C4-2B (cell line): ENCODE data around the gene AUTS2.

Experiments used
- H3K27ac ChIP-seq: fragments of 450-650 bp; 2 replicates; pipeline ENCODE4 v1.5.1; 2017
- ZFX ChIP-seq: fragments of 450-650 bp; IDR thresholded peaks from 2 replicates; pipeline ENCODE4 v1.6.1; 2017
- TF ChIP-seq, protein P1 (sequence below): fragments of 450-650 bp; conservative IDR thresholded peaks from 2 replicates; pipeline ENCODE4 v1.5.1; 2017; ENCODE audit warnings: mild to moderate bottlenecking

The AUTS2 gene

DNA sequence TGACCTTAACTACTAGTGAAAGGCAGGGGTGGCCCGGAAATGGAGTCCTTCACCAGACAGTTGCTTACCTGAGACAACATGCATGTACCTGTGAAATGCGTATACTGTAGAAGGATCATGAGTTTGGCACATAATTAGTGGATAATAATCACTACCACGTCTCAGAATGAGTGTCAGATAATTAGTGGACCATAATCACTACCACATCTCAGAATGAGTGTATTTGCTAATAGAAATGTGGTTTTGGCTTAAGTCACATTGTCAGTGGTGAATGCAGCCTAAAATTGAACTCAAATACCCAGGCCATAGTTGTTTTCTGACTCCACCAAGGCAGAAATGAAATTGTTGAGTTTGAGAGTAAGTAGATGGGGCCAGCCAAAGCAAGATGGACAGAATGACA lies 1065.4 kb downstream of the AUTS2 start:
- TF ChIP-seq, protein P1, sequence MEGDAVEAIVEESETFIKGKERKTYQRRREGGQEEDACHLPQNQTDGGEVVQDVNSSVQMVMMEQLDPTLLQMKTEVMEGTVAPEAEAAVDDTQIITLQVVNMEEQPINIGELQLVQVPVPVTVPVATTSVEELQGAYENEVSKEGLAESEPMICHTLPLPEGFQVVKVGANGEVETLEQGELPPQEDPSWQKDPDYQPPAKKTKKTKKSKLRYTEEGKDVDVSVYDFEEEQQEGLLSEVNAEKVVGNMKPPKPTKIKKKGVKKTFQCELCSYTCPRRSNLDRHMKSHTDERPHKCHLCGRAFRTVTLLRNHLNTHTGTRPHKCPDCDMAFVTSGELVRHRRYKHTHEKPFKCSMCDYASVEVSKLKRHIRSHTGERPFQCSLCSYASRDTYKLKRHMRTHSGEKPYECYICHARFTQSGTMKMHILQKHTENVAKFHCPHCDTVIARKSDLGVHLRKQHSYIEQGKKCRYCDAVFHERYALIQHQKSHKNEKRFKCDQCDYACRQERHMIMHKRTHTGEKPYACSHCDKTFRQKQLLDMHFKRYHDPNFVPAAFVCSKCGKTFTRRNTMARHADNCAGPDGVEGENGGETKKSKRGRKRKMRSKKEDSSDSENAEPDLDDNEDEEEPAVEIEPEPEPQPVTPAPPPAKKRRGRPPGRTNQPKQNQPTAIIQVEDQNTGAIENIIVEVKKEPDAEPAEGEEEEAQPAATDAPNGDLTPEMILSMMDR: no peak
- H3K27ac ChIP-seq: no peak overlapping the region

DNA sequence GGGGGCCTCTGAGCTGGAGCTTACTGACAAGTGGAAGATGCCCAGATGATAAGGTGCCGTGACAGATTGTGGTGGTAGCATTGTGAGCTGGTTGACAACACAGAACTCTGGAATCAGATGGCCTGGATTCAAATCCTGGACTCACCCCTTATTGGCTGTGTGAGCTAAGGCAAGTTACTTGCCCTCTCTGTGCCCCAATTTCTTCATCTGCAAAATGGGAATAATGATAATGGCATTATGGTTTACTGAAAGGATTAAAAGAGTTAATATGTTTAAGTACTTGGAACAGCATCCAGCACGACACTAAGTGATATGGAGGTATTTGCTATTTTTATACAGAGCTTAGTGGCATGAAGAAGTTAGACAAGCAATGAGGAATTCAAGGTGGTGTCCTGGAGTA lies 1067.7 kb downstream of the AUTS2 start:
- no peak overlapping the region for H3K27ac ChIP-seq
- TF ChIP-seq, protein P1: no peak

DNA sequence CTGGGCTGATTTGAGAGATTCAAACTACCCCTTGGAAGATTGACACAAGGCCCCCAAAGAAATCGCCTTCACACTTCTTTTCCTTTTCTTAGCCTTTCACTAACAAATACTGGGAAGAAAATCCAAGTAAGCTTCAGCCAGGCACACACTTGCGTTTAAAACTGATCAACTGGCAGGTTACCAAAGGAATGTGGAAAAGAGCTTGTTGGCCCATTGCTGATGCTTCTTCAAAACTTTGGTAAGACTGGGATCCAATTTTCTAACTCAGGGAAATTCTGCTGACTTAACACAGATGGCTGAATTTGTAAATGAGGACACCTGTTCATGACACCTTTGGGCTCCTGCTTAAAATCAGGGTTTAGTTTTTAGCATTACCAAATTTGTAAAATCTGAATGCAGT lies 1069.1 kb downstream of the AUTS2 start:
- H3K27ac ChIP-seq: no peak overlapping the region
- TF ChIP-seq ZFX: no peak
- TF ChIP-seq, protein P1: no peak

DNA sequence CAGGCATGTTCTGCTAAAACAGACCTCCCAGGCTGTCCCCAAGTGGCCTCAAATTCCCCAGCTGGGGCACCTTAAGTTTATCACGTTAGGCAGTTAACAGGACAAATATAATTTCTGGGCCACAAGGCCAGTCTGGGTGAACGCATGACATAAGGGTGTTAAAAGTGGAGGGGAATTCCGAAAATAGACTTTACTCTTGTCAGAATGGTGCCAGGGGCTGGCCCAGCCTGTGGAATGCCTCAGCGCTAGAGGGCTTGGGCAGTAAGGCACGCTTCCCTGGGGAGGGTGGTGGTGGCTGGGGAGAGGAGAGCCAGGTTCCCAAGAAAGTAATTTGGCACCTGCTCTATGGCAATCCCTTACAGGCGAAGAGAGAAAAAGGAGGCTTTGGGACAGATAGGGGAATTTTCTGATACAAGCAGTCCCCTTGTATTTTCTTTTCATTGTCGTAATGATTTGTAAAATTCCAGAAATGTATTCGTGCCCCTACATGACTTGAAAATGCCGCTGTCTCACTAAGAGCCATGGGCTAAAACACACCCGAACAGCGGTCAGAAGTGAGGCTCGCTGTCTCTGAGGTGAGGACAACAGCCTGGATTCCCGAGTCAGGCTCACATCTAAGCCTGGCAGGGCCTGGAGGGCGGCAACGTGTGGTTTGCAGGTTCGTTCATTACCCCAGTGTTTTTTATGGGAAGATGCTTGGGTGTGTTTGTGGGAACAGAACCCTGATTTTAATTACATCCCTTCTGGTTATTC lies 1070.5 kb downstream of the AUTS2 start:
- no peak overlapping the region for H3K27ac ChIP-seq
- TF ChIP-seq ZFX: no peak
- TF ChIP-seq, protein P1: no peak

DNA sequence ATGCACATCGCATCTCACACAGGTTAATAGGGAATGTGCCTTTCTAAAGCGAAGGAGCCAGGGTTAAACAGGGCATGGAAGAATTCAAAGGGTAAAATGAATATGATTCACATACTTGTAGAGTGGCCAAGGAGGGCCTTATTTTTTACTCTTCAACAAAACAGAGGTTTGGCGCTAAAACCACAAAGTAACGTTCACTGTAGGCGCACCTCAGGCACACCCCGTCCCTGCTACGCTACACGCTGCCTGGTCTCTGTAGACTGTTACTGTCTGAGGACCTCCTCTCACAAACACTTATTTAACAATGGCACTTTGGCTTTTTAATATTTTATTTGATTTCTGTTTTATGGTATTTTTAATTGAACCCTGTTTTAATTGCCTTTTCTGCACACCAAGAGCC lies 1071.6 kb downstream of the AUTS2 start:
- TF ChIP-seq ZFX: no peak
- TF ChIP-seq, protein P1: no peak
- H3K27ac ChIP-seq: no peak overlapping the region

DNA sequence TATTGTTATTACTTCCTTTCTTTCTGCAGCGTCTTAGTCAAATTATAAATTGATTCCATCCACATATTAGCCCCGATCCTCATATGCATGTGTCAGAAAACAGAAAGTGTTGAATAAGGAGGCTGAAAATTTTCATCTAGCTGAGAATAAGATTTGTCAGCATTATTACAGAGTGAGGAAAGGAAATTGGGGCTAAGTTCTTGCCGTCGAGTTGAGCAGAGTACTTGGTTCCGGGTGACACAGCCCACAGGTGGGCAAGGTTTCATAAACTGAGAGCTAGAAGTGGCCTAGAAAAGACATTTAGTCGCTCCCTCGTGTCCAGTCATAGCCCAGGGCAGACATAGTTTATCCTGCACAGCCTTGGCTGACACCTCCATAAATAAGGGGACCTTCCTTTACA lies 1072.0 kb downstream of the AUTS2 start:
- no peak for TF ChIP-seq ZFX
- TF ChIP-seq, protein P1: no peak
- H3K27ac ChIP-seq: no peak overlapping the region

DNA sequence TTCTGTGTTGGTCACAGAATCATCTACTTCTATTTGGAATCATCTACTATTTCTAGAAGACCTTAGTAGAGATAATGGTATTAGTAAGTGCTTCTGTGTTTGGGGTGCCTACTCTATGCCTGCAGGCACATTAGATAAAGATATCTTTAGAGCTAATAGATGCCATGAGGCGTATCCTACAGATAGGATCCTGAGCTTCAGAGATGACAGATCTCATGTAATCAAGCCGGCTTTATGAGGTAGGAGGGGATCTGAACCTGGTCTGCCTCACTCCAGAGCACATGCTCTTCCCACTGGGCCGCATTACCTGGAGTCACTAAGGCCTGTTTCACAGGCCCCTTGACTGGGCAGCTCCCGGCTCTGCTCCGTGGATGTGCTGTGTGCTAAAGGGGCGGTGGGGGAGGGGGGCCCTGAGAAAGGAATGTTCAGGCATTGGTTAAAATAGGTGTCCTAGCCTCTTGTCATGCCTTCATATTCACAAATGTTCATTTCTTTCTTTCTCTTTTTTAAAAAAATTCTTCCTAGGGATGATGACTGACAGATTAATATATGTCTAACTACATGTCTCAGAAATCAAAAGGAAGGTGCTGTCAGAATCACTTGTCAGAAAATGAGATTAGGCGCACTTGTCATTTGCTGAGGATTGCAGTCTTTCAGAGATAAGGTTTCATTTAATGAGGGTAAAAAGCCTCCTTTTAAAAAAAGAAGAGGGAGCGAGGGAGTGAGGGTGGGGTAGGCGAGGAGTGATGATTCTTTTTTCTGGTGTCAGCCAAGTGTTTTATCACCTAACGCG lies 1075.7 kb downstream of the AUTS2 start:
- TF ChIP-seq, protein P1: no peak
- TF ChIP-seq ZFX: no peak
- H3K27ac ChIP-seq: no peak overlapping the region
